ENCODE data around the gene SMIM10L2A. TPM values are rescaled to one million over a fixed set of nuclear protein-coding genes. Genes with fewer than 3 reads are reported as not detected.

The SMIM10L2A gene
- total RNA-seq, 1 experiment from 2014 or later, result 0.73 TPM

GRCh38 chrX:135388841-135389240 lies 32.9 kb upstream of the SMIM10L2A start:
- H3K36me3 ChIP-seq (ENCODE audit: low read depth, low read length), result no peaks in the 10 kb centered on the region
- peaks cover 24% of the 10 kb centered on the region for H3K4me1 ChIP-seq (ENCODE audit: insufficient read depth, low read length)
- no peaks in the 10 kb centered on the region for H3K9me3 ChIP-seq (ENCODE audit: low read length)
- no peak overlapping the region for H2AFZ ChIP-seq (ENCODE audit: low read length)
- intact Hi-C loops (cut with micrococcal nuclease), result no loop called here
- ChIA-PET POLR2A (ENCODE audit: unreplicated experiment) (no interaction called here), CTCF (no interaction called here)
- H3K27me3 ChIP-seq (ENCODE audit: low read length), result no peaks in the 10 kb centered on the region
- TF ChIP-seq EZH2phosphoT487 (IDR thresholded peaks at IDR 0.05; ENCODE audit: borderline replicate concordance, low read length), result no peak
- no peak for TF ChIP-seq EZH2 (IDR thresholded peaks at IDR 0.05; ENCODE audit: low read length, unreplicated experiment)
- peak overlapping the region; percentile 78; the same call in 1 of the 2 replicates for H3K4me2 ChIP-seq (ENCODE audit: low read length)
- peak overlapping the region; percentile 86 for H3K27ac ChIP-seq (ENCODE audit: low read length)
- H3K4me3 ChIP-seq (ENCODE audit: low read length), result no peak overlapping the region
- H3K9ac ChIP-seq (ENCODE audit: low read length), result peak overlapping the region; percentile 38; the same call in 1 of the 2 replicates
- no peaks in the 10 kb centered on the region for H3K79me2 ChIP-seq (ENCODE audit: low read length)
- peaks cover 4% of the 10 kb centered on the region for H3F3A ChIP-seq (ENCODE audit: low read length, unreplicated experiment)
- DNase-seq, result no peak
- no peaks in the 10 kb centered on the region for H3K9me2 ChIP-seq (replicated peaks; ENCODE audit: low read length)
- no peaks in the 10 kb centered on the region for H4K20me1 ChIP-seq (ENCODE audit: low read length)
- no TSS peak for BruUV-seq (replicated peaks)
- no peak for ATAC-seq

- ChIA-PET POLR2A (ENCODE audit: unreplicated experiment) (no interaction called here), CTCF (no interaction called here)
- DNase-seq (peak; percentile 51), ATAC-seq (peak; percentile 73)
- no peaks in the 10 kb centered on the region for H3K9me3 ChIP-seq (ENCODE audit: low read length)
- H2AFZ ChIP-seq (ENCODE audit: low read length), result no peak overlapping the region
- no peaks in the 10 kb centered on the region for H4K20me1 ChIP-seq (ENCODE audit: low read length)
- BruUV-seq (replicated peaks), result TSS peak; percentile 86
- peak overlapping the region; percentile 38 for H3K9ac ChIP-seq (ENCODE audit: low read length)
- H3K4me3 ChIP-seq (ENCODE audit: low read length), result peak overlapping the region; percentile 36; the same call in 1 of the 2 replicates
- H3F3A ChIP-seq (ENCODE audit: low read length, unreplicated experiment), result peaks cover 4% of the 10 kb centered on the region
- H3K36me3 ChIP-seq (ENCODE audit: low read depth, low read length), result no peaks in the 10 kb centered on the region
- H3K9me2 ChIP-seq (replicated peaks; ENCODE audit: low read length), result no peaks in the 10 kb centered on the region
- no peaks in the 10 kb centered on the region for H3K27me3 ChIP-seq (ENCODE audit: low read length)
- no peak for TF ChIP-seq CTCF (conservative IDR thresholded peaks at IDR 0.05; ENCODE audit: low read depth, low read length)
- TF ChIP-seq EZH2 (IDR thresholded peaks at IDR 0.05; ENCODE audit: low read length, unreplicated experiment), result no peak
- TF ChIP-seq EZH2phosphoT487 (IDR thresholded peaks at IDR 0.05; ENCODE audit: borderline replicate concordance, low read length), result no peak
- H3K4me1 ChIP-seq (ENCODE audit: insufficient read depth, low read length), result peaks cover 24% of the 10 kb centered on the region
- H3K4me2 ChIP-seq (ENCODE audit: low read length), result peak overlapping the region; percentile 78
- peak overlapping the region; percentile 86 for H3K27ac ChIP-seq (ENCODE audit: low read length)
- no peaks in the 10 kb centered on the region for H3K79me2 ChIP-seq (ENCODE audit: low read length)
- intact Hi-C loops (cut with micrococcal nuclease), result no loop called here
Observed at GRCh38 chrX:135389243-135389642, 32.5 kb upstream of the SMIM10L2A start.

- Histone ChIP-seq H3K9ac (ENCODE audit: low read length) (peak overlapping the region; percentile 38), H3K4me1 (ENCODE audit: insufficient read depth, low read length) (peaks cover 24% of the 10 kb centered on the region), H3K27me3 (ENCODE audit: low read length) (no peaks in the 10 kb centered on the region), H3K4me3 (ENCODE audit: low read length) (peak overlapping the region; percentile 36; the same call in 1 of the 2 replicates), H4K20me1 (ENCODE audit: low read length) (no peaks in the 10 kb centered on the region), H3K36me3 (ENCODE audit: low read depth, low read length) (no peaks in the 10 kb centered on the region), H2AFZ (ENCODE audit: low read length) (no peak overlapping the region), H3F3A (ENCODE audit: low read length, unreplicated experiment) (peaks cover 4% of the 10 kb centered on the region), H3K4me2 (ENCODE audit: low read length) (peak overlapping the region; percentile 78), H3K79me2 (ENCODE audit: low read length) (no peaks in the 10 kb centered on the region), H3K27ac (ENCODE audit: low read length) (peak overlapping the region; percentile 86), H3K9me2 (replicated peaks; ENCODE audit: low read length) (no peaks in the 10 kb centered on the region), H3K9me3 (ENCODE audit: low read length) (no peaks in the 10 kb centered on the region)
- peak; percentile 88 for DNase-seq
- peak; percentile 80 for ATAC-seq
- ChIA-PET POLR2A (ENCODE audit: unreplicated experiment) (no interaction called here), CTCF (no interaction called here)
- intact Hi-C loops (cut with micrococcal nuclease), result no loop called here
- BruUV-seq (replicated peaks), result no TSS peak
- TF ChIP-seq EZH2 (IDR thresholded peaks at IDR 0.05; ENCODE audit: low read length, unreplicated experiment) (no peak), CTCF (conservative IDR thresholded peaks at IDR 0.05; ENCODE audit: low read depth, low read length) (no peak), EZH2phosphoT487 (IDR thresholded peaks at IDR 0.05; ENCODE audit: borderline replicate concordance, low read length) (no peak)
Observed at GRCh38 chrX:135389717-135390116, 32.0 kb upstream of the SMIM10L2A start.
